ENCODE data around the gene SLC6A12.

SLC6A12 gene

DNA sequence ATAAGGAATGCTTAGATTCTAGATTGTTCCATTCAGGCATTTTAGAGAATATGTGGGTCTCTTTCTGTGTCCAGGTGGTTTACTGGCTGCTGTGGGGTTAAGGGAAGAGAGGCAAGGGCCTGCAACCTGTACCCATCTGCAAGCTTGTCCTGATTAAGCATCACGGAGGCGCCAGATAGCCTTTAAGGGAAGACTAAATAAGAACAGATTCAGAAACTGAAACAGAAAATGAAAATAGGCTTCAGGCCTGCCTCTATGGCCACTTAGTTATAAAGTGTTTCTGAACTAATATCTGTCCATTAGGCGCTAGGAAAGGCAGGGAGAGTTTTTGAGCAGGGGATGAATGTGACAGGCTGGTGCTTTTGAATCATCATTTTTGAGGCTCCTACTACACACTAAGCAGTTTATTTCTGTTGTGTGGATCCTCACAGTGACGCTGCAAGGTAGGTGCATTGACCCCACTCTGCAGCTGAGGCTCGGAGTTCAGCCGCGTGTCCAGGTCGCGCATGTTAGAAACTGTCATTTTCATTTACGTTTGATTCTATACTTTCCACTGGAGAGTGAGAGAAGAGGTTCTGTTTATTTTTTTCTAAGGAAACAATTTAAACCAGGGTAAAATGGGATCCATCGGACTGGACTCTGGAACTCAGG lies 47.4 kb downstream of the SLC6A12 start:
- no peak for DNase-seq (ENCODE audit: low read depth in 2 of 2, low spot score in 1 of 2)

DNA sequence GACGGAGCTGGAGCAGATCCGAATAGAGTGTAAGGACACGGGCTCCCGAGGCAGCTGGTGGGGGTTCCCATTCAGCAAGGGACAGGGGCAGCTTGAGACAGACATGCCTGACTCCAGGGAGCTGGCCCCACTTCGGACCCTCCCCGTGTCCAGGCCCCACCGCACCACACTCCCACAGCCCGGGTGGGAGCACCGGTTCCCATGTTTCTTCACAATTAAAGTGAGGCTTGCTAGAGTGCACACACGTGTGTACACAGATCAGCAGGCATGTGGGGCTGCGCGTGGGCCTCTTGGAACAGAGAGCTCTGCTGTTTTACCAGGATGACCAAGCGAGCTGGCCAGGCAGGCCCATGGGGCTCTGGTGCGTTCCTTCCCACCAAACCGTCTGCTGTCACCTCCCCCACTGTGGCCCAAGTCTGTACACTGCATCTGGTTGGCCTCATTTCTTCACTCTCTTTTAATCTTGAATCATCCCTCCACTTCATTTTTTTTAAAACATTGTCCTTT lies 48.0 kb downstream of the SLC6A12 start:
- DNase-seq (ENCODE audit: low read depth in 2 of 2, low spot score in 1 of 2), result no peak

DNA sequence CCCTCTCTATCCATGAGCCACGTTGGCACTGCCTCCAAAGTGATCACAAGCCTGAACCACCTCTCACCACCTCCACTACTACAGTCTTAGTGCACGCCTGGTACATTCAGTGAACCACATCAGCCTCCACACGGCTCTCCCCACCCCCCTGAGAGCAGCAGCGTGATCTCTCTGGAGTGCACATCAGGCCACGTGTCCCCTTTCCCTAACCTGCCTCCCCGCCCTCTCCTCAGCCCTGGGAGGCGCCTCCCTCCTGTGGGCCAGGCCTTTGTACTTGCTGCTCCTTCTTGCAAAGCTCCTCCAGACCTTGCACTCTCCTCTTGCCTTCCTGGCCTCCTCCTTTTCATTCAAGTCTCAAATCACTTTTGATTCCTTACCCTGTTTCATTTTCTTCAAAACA lies 49.8 kb downstream of the SLC6A12 start:
- DNase-seq (ENCODE audit: low read depth in 2 of 2, low spot score in 1 of 2), result no peak

DNA sequence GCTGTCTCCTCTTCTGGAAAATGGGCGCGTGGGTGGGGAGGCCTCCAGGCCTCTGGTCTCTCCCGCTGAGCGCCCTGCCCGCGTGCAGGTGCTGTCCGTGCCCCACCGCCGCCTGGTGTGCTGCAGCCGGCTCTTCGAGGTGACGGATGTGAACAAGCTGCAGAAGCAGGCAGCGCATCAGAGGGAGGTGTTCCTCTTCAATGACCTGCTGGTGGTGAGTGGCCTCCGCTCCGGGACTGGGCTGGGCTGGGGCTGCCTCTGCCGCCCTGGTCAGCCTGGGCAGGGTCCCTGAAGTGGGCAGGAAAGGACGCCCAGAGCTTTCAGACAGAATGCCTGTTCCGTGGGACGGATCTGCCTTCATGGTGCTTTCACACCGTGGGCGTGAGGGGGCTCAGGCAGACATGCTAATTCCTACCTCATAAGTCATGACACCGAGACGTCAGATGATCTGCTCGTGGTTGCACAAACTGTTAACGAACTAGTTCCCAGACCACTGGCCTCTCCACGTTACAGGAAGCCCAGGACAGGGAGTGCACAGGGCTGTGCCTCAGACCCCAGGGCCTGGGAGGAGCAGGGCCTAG lies 50.5 kb downstream of the SLC6A12 start:
- DNase-seq (ENCODE audit: low read depth in 2 of 2, low spot score in 1 of 2), result no peak

DNA sequence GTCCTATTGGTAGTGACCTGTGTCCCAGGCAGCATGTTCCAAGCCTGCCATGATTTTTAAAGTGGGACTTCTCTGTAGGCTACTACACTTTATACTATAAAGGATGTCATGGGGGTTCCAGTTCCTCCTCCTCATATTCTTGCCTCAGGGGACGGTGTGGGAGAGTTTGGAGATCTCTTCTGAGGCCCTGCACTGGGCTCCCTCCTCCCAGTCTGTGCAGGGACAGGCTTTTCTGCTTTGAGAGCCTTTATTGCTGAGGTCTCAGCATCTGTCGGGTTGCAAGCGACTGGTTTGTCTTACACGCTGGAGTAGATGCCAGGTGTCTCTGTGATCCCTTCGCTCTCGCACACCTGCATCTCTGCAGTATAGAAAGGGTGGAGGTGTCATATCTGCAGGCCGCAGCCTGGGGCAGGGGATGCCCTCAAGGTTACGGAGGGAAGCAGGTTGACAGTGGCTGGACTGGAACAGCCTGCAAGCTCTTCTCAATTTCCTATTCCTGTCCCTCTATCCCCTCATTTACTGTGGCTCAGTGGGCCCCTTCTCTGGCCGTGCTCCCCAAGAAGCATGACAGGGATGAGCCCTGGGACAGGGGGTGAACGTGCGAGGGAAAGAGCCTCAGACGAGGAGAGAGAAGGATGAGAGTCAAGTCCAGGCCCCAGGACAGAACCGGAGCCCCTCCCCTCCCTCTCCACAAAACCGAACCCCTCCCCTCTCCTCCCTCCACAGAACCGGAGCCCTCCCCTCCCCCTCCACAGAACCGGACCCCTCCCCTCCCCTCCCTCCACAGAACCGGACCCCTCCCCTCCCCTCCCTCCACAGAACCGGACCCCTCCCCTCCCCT lies 51.3 kb downstream of the SLC6A12 start:
- no peak for DNase-seq (ENCODE audit: low read depth in 2 of 2, low spot score in 1 of 2)

DNA sequence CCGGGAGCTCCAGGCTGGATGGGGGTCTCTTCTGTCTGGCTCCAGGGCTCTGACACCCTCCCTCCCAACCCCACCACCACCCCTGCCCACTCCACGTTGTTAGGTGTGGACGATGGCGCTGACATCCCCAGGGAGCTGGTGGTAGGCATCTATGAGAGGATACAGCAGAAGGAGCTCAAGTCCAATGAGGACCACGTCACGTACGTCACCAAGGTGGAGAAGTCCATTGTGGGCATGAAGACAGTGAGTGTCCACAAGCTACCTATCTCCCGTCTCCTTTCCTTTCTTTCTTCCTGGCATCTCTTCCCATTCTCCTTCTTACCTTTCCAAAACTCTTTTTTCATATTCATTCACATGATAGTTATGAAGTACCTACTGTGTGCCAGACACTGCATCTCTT lies 52.1 kb downstream of the SLC6A12 start:
- DNase-seq (ENCODE audit: low read depth in 2 of 2, low spot score in 1 of 2), result no peak

DNA sequence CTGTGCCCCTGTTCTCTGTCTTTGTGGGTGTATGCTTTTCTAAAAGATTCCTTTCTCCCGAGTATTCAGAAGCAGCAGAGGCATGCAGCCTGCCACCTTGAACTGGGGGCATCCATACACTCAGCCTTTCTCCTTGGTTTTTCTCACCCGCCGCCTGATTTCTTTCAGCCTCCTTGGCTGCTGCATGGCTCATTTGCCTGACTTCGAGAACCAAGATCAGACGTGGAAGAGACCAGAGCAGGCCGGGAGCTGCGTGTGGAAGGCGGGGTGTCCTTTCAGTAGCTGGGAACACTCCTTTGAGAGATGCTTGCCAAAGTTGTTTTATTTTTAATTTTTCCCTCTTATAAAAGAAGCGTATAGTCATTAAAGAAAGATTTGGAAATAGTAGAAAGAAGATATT lies 53.1 kb downstream of the SLC6A12 start:
- DNase-seq (ENCODE audit: low read depth in 2 of 2, low spot score in 1 of 2), result no peak

DNA sequence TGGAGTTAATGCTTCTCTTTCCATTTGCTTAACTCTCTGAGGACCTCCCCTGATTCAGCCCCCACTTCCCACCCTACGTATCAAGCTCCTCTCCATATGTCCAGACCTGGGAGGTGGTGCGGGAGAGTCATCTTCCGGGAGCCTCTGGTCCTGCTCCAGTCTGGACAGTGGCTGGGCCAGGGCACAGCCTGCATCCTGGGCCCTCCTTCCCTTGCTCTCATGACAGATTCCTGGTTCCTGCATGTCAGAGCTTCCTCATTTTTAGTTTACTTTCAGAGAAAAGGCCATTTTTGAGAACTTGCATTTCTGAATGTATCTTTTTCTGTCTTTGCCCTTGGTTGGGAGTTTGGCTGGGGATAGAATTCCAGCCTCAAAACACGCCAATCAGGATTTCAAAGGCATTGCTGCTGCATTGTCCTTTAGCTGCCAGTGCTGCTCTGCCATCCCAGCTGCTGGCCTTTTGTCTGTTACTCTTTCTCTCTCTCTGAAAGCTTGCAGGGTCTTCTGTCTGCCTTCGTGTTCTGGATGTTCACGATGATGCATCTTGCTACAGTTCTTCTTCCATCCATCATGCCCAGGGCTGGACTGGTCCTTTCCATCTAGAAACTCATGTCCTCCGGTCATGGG lies 54.7 kb downstream of the SLC6A12 start:
- no peak for DNase-seq (ENCODE audit: low read depth in 2 of 2, low spot score in 1 of 2)

DNA sequence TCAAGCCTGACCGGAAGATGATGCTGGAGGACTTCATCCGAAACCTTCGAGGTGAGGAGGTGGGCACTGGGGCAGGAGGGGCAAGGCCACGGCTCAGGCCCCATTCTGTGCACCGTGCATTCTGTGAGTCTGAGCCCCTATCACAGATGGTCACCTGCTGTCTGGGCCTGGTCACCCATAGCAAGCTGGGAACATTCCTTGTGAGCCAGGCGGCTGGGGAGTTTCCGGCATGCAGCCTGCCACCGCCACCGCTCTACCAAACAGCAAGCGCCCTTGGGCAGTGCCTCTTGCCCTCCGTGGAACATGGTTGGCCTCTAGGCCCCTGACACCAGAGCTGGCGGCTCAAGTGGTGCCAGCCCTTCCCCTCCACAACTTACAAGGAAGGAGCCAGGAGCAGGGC lies 56.3 kb downstream of the SLC6A12 start:
- DNase-seq (ENCODE audit: low read depth in 2 of 2, low spot score in 1 of 2), result no peak

DNA sequence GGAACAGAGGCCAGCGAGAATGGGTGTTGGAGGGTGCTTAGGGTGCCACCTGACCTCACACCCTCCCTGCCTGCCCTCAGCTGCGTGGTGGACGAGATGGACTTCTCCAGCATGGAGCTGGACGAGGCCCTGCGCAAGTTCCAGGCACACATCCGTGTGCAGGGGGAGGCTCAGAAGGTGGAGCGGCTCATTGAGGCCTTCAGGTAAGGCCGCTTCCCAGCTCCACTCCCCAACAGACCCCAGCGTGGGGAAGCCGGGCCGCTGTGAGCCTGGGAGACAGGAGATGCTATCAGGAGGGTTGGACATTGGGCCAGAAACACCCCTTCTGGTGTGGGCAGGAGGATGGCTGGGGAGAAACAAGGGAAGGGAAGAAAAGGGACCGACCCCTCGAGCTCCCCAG lies 57.0 kb downstream of the SLC6A12 start:
- DNase-seq (ENCODE audit: low read depth in 2 of 2, low spot score in 1 of 2), result no peak

DNA sequence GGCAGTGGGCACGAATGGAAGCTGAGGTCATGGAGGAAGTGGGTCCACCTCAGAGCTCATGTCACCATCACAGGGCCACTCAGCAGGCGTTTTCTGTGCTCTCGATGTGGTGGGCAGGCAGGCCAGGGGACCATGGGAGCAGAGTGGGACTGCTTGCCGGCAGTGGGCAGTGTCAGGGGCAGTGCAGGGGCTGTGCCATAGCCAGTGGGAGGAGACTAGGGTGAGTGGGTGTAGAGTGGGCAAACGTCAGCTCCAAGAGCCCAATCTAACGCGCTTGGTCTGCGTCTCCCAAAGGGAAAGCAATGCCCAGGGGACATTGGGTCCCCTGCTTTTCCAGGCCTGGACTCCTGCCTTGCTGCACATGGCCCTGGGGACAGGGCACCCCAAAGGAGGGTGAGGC lies 58.3 kb downstream of the SLC6A12 start:
- DNase-seq (ENCODE audit: low read depth in 2 of 2, low spot score in 1 of 2), result no peak

DNA sequence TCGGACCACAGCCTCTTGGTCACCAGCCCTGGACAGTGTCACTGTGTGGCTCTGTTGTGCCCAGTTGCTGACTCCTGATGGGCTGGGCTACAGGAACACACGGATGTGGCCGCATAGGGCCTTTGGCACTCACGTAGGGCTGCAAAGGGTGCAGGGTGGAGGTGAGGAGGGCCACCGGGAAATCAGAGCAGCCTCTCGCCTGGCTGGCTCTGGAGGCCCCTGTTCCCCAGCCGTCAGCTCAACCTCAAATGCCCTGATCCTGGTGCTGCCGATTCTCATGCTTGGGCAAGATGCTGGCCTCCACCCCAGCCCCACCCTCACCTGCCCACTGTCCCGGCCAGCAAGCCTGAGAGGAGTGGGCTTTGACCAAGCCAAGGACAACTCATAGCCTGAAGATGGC lies 59.0 kb downstream of the SLC6A12 start:
- DNase-seq (ENCODE audit: low read depth in 2 of 2, low spot score in 1 of 2), result no peak

DNA sequence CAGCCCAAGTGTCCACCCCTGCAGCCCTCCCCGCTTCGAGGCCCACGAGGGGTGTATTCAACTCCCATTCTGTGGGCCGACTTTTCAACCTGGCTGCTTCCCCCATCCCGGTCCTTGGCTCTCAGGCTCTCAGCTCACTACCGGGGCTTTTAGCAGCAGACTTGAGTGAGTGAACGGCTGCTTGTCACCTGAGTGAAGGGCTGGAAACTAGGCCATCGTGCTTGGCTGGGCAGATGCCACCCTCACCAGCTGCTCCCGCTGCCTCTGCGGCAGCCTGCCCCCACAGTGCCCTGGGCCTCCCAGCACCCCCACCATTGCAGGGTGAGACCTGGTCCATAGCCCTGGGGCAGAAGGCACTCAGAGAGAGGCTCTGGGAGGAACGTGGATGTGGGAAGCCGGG lies 59.9 kb downstream of the SLC6A12 start:
- DNase-seq (ENCODE audit: low read depth in 2 of 2, low spot score in 1 of 2), result no peak

DNA sequence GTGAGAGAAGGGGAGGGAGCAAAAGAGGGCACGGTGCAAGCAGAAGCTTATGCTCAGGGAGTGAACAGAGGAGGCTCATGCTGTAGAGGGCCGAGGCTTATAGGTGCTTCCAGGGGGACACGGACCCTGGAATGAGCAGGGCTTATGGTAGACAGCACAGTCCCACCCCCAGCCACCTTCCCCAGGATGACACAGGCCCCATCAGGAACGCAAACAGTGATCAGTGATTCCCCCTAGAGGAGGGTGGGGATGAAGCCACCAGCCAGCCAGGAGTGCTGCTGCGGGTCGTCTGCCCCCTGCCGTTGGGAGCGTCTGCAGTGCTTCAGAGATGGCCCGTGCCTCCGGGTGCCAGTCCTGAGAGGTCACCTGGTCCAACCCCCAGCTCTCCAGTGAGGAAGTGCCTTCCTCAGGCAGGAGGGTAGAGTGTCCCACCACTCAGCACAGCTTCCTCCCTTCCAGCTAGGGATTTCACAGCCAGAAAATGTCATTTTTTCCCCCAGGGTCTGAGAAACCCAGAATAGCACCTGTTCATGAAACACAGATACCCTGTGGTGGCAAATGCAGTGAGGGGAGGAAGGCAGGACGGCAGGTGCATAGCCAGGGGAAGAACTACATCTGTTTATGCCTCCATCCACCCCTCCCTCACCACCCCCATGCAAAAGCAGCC lies 60.7 kb downstream of the SLC6A12 start:
- peak; percentile 18 to 19 for DNase-seq (ENCODE audit: low read depth in 2 of 2, low spot score in 1 of 2)

DNA sequence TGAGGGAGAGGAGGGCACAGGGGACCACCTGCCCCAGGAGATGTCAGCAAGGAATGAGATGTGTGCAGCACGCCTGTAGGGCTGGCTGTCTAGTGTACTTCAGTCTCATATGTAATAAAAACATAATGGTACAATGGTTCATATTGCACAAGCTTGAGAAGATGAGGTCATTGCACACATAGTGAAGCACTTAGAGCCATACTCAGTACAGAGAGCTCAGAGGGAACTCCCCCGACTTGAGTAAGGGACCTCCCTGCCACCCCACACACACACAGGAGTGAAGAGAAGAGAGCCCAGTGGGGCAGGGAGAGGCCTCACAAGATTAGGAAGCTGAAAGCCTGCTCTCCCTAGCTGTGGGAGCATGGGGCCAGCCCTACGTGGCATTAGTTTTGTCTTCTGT lies 61.5 kb downstream of the SLC6A12 start:
- no peak for DNase-seq (ENCODE audit: low read depth in 2 of 2, low spot score in 1 of 2)

DNA sequence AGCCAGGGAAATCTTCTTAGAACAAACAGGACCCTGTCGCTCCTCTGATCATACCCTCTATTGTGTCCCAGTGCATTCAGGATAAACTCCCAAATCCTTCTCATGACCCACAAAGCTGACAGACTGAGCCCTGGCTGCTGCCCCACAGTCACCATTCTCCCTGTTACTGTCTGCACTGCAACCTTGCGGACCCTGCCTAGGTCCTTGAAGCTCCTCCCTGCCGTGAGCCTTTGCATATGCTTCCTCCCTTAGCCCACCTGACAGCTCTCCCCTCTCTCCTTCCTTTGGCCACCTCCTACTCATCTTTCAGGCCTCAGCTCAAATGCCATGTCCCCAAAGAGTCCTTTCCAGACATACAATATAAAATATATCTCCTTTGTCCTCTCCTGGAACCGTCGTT lies 62.4 kb downstream of the SLC6A12 start:
- DNase-seq (ENCODE audit: low read depth in 2 of 2, low spot score in 1 of 2), result no peak

DNA sequence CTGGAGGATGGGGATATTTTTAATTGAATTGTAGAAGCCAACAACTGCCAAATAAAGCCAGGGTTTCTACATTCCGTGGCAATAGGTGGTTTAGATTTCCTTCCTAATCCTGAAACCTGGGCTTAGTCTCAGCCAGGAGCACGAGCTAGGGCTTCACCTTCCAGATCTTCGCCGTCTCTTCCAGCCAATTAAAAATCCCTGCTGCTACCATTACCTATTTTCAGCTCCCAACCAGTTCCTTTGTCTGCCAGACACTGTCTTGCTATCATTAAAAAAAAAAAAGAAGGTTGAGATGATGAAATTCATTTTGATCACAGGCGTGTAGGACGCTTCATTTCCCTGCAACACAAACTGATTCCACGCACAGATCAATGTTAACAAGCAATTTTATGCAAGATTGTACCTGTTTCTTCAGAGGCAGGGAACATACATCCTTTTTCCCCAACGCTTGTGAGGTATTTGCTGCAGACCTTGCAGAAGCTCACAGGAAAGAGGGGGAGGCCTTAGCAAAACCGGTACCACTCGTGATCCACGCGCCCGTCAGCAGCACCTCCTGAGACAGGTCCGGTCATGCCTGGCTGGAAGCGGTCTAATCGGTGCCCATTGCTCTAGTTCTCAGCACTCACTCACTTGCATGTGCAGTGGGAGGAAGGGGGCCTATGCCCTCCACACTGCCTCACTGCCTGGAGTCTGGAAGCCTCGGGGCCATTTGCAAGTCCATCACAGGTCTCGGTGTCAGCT lies 65.1 kb downstream of the SLC6A12 start:
- no peak for DNase-seq (ENCODE audit: low read depth in 2 of 2, low spot score in 1 of 2)

DNA sequence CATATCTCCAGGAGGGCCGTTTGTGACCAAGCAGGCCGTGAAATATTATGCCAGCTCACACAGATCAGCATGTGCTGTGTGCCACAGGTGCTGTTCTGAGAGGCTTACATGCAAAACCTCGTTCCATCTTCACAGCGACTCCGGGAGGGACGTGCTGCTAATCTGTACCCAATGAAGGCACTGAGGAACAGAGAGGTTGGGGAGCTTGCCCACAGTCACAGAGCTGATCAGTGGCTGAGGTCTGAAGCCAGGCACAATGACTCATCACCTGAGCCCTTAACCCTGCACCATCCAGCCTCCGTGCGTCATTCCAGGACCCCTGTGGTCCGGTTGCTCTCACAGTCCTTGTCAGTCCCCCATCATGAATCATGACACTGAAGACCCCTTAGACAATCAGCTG lies 66.7 kb downstream of the SLC6A12 start:
- no peak for DNase-seq (ENCODE audit: low read depth in 2 of 2, low spot score in 1 of 2)

DNA sequence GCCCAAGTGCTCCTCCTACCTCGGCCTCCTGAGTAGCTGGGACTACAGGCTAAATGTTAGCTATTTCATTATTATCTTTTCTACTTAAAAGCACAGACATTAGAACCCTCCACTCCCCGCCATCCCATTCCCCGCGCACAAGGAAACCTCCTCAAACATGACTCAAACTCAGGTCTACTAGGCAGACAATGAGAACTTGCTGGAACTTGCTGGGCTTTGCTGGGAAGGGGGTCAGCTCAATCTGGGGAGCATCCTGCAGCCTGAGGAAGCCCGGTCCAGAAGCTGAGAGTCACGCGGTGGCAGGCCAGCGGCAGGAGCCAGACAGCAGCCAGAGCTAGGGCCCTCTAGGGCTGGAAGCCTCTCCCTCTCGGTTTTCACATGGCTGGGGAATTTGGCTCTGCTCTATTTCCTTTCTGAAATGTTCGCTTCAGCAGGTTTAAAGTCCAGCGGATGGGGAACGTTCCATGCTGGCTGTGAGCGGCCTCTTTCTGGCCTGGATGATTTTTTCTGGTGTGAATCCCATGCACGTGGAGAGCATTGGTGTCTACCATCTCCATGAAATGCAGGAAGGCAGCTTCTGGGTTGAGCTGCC lies 68.5 kb downstream of the SLC6A12 start:
- DNase-seq (ENCODE audit: low read depth in 2 of 2, low spot score in 1 of 2), result no peak

DNA sequence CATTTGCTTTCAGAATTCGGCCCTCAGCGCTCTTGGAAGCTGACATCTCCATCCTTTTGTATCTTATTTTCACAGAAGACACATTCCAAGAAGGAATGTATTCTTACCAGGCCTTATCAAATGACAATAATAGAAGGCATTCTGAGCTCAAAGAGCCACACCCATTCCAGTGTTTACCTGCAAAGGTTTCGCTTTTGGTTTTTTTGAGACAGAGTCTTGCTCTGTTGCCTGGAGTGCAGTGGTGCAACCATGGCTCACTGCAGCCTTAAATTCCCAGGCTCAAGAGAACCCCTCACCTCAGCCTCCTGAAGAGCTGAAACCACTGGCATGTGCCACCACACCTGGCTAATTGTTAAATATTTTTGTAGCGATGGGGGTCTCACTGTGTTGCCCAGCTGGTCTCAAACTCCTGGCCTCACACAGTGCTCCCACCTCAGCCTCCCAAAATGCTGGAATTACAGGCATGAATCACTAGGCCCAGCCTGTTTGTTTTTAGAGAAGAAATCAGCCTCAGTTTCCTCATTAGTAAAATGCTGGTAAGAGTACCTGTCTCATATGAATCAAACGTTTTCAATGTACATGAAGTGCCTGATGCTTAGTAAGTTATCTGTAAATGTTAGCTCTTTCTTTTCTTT lies 69.2 kb downstream of the SLC6A12 start:
- DNase-seq (ENCODE audit: low read depth in 2 of 2, low spot score in 1 of 2), result no peak

Data from stimulated activated CD8-positive, alpha-beta memory T cell treated with anti-CD3 and anti-CD28 coated beads, Interleukin-4, amount 100 ng/mL, for 4 hours (primary cell).